ENCODE data around the gene REV3L.

Gene REV3L

DNA sequence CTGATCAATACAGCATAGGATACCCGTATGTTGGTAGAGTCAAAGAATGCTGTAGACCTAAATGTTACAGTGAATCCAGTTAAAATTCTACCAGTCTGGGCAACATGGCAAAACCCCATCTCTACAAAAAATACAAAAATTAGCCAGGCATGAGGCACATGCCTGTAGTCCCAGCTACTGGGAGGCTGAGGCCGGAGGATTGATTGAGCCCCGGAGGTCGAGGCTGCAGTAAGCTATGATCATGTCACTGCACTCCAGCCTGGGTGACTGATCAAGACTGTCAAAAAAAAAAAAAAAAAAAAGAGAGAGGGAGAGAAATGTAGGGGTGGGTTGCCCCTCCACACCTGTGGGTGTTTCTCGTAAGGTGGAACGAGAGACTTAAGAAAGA is 228.2 kb downstream of the REV3L start:
- DNase-seq, result no peak

DNA sequence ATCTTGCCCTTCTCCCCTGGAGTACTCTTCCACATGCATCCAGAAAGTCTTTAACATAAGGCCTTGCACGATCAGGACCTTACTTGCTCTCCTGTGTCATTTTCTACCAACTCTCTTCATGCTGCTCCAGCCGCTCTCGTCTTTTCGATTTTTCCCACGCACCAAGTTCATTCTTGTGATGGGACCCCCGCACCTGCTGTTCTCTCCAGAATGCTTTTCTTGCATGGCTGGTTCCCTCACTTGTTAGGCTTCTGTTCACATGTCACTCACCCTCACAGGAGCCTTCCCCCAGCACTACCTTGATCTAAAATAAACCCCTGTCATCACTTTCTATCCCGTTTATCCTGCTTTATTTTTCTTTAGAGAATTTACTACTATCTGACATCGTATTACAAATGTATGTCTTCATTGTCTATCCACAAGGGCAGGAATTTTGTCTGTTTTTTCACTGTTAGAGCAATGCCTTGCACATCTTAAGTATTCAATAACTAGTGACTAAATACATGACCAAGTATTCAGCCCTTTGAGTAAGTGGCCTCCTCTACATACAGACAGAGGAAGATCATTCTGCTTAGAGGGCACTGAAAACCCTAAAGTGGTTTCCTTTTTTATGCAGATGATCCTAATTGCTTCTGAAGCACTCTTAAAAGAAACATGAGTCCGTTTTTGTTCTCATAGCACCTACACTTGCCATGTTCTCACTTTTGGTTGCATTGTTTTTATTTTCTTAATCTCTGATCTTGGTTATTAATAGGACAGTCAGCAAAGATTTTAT is 228.8 kb downstream of the REV3L start:
- no peak for DNase-seq

DNA sequence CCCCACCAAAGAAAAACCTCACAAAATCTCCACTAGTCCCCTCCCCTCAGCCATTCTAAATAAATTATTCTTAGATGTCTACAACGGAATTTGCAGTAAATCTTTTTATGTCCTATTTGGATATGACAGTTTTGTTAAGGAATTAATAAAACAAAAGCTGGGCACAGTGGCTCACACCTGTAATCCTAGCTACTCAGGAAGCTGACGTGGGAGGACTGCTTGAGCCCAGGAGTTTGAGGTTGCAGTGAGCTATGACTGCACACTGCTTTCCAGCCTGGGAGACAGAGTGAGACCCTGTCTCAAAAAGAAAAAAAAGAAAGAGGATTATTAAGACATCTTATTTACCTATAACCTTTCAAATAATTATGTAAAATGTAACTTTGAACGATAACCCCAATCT is 230.3 kb downstream of the REV3L start:
- no peak for DNase-seq

DNA sequence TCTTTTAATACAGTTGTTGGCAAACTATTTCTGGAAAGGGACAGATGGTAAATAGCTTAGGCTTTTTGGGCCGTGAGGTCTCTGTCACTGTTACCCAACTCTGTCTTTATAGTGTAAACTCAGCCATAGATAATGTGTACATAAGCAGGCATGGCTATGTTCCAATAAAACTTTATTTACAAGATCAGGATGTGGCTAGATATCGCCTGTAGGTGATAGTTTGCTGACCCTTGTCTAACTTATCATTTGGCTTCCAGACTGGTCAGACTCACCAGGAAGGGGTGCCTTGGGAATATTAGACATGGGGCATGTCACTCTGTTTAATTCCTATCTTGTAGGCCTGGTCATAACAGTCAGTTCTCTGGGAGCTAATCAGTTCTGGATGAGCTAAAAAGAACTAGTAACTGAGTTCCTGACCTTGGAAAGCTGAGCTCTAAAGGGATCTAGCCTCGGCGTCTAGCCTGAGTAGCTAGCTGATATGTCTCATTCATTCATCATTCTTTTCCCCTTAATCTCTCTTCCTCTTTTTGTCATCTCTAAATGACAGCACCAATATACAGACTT is 232.1 kb downstream of the REV3L start:
- DNase-seq, result no peak
